ENCODE measurements around the gene ARHGEF6. TPM values are rescaled to one million over a fixed set of nuclear protein-coding genes. Genes with fewer than 3 reads are reported as not detected.

The ARHGEF6 gene
- polyA plus RNA-seq, 4 donors: 11.7 to 13.5 (median 12.2) TPM

DNA sequence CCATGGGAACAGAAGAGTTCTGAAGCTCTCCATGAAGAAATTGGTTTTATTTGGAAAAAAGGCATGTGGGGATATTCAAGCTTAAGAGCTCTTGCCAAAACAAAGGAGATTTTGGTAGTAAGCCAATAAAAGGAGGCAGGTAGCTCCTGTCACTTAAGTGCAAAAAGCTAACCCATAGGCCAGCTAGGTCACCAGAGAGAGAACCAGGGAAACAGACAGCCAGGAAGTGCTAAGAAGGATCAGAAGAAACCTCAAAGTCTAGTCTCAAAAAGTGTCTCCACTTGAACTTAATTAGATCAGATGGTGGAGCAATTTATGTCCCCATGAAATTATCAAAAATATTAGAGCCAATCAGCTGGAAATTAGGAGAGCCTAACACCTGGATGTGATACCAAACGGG, 83.6 kb downstream of the ARHGEF6 start:
- DNase-seq (ENCODE audit: low read depth in 4 of 4, low spot score in 3 of 4): no peak

DNA sequence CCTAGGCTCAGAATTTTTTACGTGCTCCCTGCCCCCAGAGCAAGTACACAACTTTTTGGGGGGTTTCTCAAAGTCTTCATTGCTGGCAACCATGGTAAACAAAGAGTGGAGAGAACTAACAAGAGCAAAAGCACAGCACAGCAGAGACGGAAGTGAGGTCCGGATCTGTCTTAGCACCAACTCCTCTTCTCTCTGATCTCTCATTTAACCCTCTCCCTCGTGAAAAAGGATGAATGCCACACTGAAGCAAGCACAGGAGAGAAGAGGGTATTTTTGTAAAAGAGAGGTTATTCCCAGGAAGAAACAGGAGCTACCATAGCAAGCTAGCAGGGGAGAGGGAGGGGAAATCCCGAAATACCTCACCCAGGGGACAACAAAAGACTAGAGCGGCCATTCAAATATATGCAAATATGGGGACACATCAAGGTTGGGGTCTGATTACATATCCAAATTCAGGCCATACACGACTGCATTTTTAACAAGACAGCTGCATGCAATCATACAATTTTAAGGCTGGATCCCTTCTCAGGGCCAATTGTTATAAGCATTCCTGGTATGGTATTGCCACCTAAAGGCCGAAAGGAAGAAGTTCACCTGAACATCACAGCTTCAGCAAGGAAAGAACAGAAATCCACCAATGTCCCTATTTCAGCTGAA, 86.2 kb downstream of the ARHGEF6 start:
- DNase-seq (ENCODE audit: low read depth in 4 of 4, low spot score in 3 of 4): peak; percentile 14 to 25 (median 19)

DNA sequence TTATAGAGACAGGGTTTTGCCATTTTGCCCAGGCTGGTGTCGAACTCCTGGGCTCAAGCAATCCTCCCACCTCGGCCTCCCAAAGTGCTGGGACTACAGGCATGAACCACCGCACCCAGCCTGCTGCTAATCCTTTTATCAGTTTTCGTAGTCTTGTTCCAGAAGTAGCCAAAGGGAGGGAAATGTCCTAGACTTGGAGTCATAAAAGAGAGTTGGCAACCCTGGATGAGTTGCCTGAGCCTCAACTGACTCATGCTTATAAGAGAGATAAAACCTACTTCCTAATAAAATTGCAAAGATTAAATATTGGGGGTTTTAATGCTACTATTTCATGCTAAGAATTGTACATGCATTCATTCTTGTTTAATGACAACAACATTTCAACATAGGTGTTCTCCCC, 88.5 kb downstream of the ARHGEF6 start:
- no peak for DNase-seq (ENCODE audit: low read depth in 4 of 4, low spot score in 3 of 4)

DNA sequence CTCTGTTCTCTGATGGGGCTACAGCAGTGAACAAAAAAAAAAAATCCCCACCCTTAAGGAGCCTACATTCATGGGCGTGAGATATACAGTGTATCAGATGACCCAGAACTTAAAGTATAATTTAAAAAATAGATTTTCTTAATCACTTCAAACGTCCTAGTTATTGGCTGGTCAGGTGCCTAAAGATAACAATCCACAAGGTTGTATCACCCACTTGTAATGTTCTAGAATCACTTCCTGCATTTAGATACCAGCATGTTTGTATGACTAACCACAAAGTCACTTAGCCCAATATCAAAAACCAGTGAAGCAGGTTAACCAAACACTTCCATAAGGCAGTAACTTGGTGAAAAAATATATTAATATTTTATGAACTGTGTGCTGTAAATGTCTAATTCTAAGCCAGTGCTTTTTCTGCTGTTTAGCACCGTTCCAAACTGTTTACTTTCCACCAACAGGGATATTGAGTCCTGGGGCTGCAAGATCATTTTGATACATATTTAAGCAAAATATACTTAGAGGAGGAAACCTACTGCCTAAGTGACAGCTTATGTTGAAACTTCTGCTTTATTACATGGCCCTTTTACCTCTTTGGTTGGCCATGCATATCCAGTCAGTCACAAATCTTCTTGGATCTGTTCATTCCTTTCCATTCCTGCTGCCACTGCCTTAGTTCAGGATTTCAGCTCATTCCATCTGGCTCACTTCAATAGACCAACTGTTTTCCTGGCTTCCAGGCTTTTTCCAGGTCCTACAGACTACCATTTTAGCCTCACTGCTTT, 89.5 kb downstream of the ARHGEF6 start:
- DNase-seq (ENCODE audit: low read depth in 4 of 4, low spot score in 3 of 4): no peak

DNA sequence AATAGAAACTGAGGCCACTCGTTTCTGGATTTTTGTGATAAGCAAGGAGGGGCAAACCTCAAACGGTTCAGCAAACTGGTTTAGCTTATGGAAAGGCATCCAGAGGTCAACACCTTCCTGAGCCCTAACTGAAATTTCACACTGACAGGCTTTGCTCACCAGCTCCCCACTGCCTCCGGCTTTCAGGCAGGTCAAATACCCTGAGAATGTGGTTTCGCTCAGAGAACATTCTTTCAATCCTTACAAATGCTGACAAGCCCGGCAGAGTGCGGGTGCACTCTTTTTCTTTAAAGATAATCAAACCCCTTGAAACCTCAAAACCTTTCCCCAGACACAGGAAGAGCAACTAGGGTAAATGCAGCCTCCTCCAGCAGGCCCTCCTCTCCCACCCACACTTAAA, 91.3 kb downstream of the ARHGEF6 start:
- no peak for DNase-seq (ENCODE audit: low read depth in 4 of 4, low spot score in 3 of 4)

DNA sequence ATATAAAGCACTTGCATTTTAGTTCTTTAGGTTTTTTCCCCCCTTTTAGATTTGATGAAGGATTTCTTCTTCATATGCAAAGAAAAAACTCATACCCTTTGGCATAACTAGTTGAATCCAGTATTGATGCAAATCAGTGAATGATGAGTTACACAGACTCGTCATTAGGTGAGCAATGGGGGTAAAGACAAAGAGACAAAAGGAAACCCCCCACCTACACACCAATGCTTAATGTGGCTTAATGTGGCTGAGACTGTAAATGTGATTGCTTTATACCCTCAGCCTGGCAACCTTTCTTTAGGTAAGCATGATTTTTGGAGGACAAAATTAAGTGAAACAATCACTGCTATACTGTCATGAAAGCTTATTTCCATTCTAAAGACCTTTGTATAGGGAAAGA, 93.3 kb downstream of the ARHGEF6 start:
- DNase-seq (ENCODE audit: low read depth in 4 of 4, low spot score in 3 of 4): no peak

DNA sequence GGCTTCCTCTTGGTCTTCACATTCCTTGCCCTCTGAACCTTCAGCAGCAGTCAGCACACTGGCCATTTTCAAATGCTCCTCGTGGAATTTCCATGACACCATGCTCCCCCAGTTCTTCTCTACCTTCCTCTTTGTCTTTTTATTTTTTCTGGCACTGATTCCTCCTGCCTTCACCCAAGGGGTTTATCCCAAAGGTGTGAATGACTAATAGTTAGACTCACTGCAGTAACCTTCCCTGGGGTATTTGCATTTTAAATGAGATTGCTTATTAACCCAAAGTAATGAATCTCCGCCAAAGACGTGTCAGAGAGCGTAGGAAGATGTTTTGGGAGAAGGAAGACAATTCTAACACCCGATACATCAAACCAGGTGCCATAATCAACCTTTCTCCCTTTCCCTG, 96.6 kb downstream of the ARHGEF6 start:
- no peak for DNase-seq (ENCODE audit: low read depth in 4 of 4, low spot score in 3 of 4)

DNA sequence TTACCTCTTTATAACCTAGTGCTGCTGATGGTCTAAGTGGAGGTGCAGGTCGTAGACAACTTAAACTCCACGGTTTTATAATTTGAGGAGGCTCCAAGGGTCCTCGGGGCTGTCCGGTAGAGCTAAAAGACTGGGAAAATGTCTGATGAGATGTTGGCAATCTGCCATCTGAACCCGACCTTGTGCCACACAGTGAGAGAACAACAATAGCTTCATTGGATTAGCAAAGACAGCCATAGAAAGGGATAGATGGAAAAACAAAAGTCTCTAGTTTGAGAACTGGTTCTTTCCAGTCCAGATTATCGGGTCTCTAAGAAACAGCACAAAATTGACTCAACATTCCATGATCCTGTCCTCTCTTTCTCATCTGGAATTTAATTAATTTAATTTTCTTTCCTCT, 101.2 kb downstream of the ARHGEF6 start:
- DNase-seq (ENCODE audit: low read depth in 4 of 4, low spot score in 3 of 4): no peak

DNA sequence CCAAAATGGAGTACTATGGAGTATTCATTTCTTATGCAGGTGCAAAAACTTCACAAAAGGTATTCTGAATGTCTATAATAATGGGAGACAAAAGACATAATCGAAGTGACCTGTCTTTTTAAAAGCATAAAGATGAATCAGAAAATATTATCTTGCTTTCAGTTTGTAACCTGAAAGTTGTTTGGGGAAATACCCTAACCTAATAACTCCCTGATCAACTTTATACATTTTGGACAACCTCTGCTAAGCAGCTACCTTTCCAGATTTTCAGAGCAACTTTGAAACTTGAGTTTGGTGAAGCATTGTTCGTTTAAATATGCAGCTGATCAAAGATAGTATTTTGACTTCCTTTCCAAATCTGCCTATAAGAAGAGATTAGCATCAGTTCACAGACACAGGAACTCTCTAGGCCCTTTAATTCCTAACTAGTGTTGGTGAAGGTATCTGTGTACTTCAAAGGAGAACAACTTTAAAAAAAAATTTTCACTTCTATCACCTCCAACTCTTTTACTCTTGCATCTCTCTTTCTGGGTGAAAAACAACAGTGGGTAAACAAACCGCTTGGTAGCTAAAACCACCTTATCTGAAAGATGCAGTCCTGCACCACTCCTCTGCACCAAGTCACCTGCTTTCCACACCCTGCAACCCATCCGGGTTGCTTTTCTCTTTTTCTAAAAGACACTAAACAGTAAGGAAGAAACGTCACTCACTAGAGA, 106.3 kb downstream of the ARHGEF6 start:
- no peak for DNase-seq (ENCODE audit: low read depth in 4 of 4, low spot score in 3 of 4)

DNA sequence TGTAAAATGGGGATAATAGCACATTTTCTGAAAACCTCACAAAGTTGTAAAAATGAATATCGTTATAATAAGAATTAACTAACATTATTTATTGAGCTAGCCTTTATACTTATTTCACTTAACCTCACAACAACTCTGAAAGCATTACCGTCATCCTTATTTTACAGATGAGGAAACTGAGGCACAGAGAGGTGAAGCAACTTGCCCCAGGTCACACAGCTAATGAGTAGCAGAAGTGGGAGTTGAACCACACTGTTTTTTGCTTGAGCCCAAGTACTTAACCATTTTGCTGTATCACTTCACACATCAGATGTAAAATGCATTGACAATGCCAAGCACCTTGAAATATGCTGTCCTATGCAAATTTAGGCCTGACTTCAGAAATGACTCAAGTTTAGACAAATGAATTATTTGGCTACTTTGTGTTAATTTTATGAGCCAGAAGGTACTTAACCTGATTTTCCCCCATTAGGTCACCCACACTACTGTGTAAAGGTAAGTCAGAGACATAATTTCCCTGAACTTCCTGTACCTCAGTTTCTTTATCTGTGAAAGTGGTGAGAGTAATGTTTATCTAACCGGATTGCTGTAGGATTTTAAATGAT, 109.6 kb downstream of the ARHGEF6 start:
- no peak for DNase-seq (ENCODE audit: low read depth in 4 of 4, low spot score in 3 of 4)

DNA sequence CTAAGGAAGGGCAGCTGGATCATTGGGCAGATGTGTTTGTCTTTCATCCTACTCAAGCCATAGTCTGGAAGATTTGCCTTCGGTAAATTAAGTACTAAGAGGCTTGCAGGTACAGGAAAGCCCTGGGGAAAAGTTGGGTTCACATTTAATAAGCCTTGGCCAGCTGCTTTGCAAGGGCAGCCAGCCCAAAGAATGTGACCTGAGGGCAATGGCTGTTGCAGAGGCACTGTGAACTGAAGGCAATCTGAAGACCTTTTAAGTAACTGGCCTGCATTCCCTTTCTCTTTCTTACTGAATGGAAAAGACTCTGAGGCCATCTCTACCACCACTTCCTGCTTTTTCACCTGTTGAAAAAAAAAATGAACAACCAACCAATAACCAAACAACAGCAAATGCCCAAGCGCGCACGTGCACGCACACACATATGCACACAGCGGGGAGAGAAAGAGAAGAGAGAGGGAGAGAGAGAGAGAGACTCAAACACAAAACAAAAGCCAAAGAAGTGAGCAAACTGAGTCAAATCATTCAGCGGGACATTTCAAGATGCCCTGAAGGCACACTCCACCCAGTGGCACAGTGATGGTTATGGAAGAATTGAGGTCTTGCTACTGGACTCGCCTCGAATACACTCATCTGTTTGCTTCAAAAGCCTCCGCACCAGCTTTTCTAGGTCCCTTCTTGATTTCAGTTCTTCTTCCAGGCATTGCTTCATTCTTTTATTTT, 113.1 kb downstream of the ARHGEF6 start:
- DNase-seq (ENCODE audit: low read depth in 4 of 4, low spot score in 3 of 4): no peak

DNA sequence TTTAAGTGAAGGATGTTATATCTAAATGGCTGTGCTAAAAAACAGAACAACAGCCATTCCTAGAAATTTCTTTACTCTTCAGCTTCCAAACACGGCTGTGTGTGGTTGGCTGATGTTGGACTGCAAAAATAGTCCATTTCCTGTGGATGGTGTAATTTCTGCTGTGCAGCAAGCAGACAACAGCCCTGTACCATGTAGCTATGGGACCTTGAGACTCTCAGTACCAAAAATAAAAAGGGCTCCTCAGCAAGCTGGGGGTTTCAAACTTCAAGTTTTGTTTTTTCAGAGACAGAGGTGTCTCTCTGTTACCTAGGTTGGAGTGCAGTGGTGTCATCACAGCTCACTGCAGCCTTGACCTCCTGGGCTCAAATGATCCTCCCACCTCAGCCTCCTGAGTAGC, 114.6 kb downstream of the ARHGEF6 start:
- no peak for DNase-seq (ENCODE audit: low read depth in 4 of 4, low spot score in 3 of 4)

DNA sequence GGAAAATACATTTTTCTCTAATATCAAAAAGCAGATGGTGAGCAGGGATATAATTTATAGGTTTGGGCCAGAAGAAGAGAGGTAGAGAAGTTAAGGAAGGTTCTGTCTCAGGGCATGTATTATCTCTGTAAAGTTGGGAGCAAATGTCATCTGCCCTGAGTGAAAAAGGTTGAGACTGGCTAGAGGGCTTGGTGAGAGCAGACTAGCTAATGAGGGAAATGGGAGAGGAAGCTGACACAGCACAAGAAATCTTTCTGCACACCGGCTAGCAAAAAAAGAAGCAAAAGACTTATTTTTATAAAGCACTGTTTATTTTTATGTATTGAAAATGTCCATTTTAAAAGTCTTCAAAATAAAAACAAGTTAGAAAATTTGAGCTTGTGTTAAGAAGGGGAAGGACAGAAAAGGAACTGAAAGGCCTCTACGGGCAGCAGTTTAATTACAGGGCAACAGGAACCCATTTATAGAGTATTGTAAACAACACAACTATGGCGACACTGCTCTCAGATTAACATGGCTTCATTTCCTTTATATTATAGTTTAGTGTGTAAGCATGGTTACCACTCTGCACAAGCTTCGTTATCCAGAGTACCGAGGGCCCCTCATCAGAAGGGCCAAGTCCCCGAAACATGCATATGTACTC, 115.4 kb downstream of the ARHGEF6 start:
- no peak for DNase-seq (ENCODE audit: low read depth in 4 of 4, low spot score in 3 of 4)

DNA sequence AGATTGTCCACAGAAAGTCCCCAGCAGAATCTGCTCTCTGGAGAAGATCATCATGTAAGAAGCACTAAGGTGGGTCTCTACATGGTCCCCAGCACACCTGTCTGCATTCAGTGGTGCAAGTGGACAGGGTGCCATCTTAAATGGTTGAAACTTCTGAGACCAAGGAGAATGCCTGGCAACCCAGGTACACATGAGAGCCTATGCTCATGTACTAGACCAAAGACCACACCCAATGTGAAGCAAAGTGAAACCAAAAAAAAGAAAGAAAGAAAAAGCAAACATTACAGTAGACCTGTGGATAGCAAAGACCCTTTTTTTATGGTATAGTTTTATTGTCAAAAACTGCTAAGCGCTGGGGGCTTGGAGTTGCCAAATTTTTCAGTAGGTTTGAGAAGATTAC, 117.8 kb downstream of the ARHGEF6 start:
- DNase-seq (ENCODE audit: low read depth in 4 of 4, low spot score in 3 of 4): no peak

DNA sequence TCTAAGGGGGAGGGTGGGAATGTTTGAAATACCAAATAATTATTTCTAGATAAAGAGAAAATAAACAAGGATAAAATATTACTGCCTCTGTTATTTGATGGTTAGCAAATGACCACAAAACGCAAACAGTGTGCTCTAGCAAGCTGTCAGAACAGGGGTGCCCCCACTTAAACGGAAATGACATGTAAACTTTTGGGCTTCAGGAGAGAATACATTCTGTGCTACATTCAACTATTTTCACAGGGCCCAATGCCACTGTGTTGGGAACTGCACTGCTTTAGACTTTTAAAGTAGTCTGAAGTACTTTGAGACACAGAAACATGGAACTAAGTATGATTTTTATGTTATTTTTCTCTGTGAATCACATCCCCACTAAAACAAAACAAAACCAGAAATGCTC, 118.6 kb downstream of the ARHGEF6 start:
- DNase-seq (ENCODE audit: low read depth in 4 of 4, low spot score in 3 of 4): no peak

DNA sequence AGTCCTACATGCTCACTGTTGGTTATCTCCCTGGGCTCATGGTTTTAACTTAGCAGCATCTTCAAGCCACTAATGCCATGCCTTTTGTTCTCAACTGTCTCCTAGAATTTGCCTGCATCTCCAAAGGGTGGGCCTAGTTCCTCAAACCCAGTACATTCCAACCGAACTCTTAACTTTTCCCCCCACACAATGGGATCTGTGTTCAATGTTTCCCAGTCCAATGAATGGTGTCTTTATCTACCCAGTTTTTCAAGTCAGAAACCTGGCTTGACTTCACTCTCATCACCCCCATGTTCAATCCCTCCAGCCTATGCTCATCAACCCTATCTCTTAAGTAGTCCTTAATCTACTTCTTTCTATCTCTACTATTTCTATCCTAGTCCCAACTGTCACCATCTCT, 119.8 kb downstream of the ARHGEF6 start:
- DNase-seq (ENCODE audit: low read depth in 4 of 4, low spot score in 3 of 4): no peak

DNA sequence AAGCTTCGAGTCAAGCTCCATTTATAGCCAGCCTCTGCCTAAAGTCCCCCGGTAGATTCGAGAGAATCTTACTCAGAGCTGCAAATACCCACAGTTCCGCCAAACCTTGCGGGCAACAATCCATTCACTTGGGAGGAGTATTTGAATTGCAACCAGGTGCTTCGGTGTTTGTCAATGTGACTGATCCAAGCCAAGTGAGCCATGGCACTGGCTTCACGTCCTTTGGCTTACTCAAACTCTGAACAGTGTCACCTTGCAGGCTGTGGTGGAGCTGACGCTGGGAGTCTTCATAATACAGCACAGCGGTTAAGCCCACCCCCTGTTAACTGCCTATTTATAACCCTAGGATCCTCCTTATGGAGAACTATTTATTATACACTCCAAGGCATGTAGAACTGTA, 121.6 kb downstream of the ARHGEF6 start:
- DNase-seq (ENCODE audit: low read depth in 4 of 4, low spot score in 3 of 4): no peak

DNA sequence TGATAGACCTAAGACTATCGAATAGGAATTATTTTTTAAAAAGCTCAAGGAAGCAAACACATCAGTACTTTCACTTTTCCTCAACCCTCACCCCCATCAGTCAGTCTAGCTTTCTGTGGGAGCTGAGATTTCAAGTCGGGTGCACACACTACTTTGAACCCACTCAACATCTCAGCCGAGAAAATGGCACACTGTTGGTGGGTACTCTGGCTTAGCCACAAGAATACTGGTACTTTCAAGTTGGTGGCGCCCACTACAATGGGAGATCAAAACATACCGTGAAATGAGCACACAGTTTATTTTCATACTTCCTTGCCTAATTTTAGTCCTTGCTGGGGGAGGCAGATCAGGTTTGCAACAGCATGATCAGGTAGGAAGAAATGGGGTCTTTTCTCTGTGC, 122.6 kb downstream of the ARHGEF6 start:
- DNase-seq (ENCODE audit: low read depth in 4 of 4, low spot score in 3 of 4): no peak

DNA sequence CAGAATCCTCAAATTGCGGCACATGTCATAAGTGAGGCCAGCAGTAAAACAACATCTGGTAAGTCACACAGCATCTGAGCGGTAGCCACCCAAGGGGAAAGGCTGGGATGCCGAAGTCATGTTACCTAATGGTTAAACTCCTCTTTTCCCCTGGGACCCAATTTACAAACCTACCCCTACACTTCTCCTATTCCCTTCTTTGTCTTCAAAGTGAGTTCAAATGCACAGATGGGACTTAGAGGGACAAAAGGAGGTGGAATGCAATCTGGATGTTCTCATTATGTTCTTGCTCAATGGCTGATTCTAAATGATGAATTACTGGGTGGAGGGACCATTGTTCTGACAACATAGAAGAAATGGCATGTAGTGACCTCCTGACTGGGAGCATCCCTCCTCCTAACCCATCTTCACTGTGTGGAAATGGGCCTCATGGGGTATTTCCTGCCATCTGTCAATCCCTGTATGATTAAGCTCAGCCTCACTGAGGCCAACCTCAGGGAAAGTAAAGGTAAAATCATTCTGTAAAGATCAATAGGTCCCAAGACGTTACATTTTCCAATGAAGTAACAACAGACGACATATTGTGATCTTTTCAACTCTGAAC, 124.3 kb downstream of the ARHGEF6 start:
- DNase-seq (ENCODE audit: low read depth in 4 of 4, low spot score in 3 of 4): no peak

All from left renal pelvis (tissue), 4 donors.